HFF-Myc (cell line): Measurements from ENCODE around the gene SLC26A6.

ENCODE experiments used
- DNase-seq: peaks from one replicate; pipeline ENCODE4 v3.0.0-alpha.2; 2011; ENCODE audit warnings: low read depth; ENCODE audit errors: extremely low read depth
- H3K4me3 ChIP-seq: replicated peaks from 2 replicates; pipeline ENCODE4 v1.5.1; 2011; ENCODE audit warnings: low read depth, mild to moderate bottlenecking, control low read depth, low read length
- TF ChIP-seq, protein P1 (sequence below): IDR thresholded peaks from 2 replicates; pipeline ENCODE4 v1.5.1; 2012; ENCODE audit warnings: mild to moderate bottlenecking, low read depth, low read length, control low read depth; ENCODE audit errors: missing control alignments

The SLC26A6 gene

DNA sequence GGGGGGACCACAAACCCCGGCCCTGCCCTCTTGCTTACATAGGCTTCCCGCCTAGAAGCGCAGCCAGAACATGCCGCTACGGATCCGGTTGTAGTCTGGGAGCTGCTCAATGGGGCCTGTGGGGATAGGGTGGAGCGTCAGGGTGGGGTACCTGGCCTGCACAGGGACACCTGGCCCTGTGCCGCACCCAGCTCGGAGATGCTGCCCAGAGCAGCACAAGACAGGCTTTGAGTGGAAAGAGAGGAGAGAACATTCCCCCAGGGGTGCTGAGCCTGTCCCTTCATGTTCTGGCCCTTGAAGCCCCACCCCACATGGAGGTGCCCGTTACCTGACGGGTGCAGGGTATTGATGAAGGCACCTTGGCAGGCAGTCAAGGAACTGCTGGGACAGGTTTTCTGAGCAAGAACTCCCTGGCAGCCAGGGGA is 36.2 kb downstream of the SLC26A6 start:
- TF ChIP-seq, protein P1, sequence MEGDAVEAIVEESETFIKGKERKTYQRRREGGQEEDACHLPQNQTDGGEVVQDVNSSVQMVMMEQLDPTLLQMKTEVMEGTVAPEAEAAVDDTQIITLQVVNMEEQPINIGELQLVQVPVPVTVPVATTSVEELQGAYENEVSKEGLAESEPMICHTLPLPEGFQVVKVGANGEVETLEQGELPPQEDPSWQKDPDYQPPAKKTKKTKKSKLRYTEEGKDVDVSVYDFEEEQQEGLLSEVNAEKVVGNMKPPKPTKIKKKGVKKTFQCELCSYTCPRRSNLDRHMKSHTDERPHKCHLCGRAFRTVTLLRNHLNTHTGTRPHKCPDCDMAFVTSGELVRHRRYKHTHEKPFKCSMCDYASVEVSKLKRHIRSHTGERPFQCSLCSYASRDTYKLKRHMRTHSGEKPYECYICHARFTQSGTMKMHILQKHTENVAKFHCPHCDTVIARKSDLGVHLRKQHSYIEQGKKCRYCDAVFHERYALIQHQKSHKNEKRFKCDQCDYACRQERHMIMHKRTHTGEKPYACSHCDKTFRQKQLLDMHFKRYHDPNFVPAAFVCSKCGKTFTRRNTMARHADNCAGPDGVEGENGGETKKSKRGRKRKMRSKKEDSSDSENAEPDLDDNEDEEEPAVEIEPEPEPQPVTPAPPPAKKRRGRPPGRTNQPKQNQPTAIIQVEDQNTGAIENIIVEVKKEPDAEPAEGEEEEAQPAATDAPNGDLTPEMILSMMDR: no peak
- peak overlapping the region; percentile 27 for H3K4me3 ChIP-seq
- DNase-seq: no peak

DNA sequence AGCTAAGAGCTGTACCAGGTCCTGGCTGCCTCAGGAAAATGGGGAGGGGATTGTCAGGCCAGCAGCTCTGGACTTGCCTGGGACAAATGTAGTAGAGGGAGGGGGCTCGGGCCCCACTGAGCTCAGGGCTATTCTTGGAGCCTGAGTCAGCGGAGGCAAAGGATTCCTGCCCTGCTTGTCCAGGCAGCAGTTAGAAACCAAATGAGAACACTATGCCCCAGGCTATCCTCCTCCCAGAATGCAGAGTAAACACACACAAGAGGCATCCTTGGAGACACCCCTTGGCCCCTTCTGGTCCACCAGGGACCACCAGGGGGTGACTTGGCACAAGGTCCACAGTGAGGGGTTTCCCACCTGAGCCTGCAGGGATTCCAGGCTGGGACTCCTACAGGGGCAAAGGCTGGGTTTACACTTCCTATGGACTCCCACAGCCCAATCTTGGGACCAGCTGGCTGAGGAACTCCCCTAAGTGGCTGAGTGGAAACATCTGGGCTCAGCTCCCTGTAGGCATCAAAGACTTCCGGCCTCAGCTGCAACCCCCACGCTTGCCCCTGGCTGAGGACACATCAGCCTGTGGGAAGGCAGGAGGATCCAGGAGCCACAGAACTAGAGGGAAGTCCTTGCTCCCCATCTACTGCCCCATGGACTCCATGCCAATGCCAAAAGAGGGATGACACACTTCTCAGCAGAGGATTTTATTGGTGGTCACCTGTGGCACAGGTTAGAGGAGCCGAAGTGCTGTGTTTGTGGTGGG is 36.8 kb downstream of the SLC26A6 start:
- H3K4me3 ChIP-seq: peak overlapping the region; percentile 27
- peak; percentile 97 for DNase-seq
- TF ChIP-seq, protein P1: no peak

DNA sequence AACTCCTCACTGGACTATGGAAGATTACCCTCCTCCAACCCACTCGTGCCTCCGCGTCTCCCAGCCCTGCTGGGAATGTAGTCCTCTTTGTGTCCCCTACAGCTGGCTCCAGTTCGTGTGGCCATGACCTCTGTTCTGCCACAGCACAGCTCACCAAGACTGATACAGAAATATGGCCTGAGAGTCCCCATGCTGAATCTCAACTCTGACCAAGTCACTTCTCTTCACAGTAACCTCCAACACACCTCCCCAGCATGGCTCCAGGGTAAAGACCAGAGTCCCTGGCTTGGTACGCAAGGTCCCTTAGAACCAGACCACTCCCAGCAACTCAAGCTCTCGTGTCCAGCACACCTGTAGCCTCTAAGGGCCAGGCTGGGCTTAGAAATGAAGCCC is 37.9 kb downstream of the SLC26A6 start:
- H3K4me3 ChIP-seq: no peak overlapping the region
- TF ChIP-seq, protein P1: no peak
- DNase-seq: no peak

DNA sequence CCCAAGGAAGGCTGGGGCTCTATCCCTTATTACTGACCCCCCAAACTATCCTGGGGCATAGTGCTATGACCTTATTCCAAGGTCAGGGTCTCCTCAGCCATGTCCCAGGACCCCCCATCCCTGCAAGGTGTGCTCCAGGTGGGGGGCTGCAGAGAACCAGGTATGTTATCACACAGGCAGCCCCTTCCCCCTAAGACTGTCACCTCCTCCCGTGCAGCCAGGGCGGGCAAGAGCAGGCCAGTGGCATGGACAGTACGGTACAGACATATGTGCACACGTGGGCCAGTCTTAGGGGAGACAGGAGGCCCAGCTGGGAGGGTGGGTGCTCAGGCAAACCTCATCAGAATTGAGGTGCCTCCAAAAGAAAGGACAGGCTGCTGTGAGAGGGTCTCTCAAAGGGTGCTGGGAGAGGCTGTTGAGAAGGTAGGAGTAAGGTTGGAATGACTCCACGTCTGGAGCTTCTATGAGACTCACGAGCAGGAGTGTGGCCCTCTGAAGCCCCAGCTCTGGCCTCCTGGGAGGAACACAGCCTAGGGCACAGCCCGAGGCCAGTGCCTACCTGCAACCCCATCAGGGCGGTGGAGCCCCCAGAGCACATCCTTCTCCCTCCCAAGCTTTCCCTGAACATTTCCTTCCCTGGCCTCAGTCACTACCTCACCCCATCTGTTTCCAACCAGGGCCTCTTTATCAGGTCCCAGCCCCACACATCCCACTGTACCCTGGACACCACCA is 38.4 kb downstream of the SLC26A6 start:
- H3K4me3 ChIP-seq: no peak overlapping the region
- TF ChIP-seq, protein P1: no peak
- no peak for DNase-seq

DNA sequence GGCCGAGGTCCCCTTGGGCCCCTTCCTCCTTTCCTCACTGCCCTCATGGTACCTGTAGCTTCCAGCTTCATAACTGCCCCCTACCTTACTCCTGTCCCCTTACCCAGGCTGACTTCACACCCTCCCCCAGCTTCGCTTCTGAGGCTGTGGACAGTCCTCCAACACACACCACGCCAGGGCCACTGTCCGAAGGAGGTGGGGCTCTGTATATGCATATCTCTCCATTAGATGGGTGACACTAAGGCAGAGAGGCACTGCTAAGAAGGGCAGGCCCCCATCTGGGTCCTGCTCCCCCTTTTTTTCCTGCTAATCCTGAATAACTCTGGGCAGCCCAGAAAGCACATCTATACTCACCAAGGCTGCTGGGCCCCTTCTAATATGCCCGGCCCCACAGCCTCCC is 39.1 kb downstream of the SLC26A6 start:
- no peak for DNase-seq
- H3K4me3 ChIP-seq: no peak overlapping the region
- TF ChIP-seq, protein P1: no peak

DNA sequence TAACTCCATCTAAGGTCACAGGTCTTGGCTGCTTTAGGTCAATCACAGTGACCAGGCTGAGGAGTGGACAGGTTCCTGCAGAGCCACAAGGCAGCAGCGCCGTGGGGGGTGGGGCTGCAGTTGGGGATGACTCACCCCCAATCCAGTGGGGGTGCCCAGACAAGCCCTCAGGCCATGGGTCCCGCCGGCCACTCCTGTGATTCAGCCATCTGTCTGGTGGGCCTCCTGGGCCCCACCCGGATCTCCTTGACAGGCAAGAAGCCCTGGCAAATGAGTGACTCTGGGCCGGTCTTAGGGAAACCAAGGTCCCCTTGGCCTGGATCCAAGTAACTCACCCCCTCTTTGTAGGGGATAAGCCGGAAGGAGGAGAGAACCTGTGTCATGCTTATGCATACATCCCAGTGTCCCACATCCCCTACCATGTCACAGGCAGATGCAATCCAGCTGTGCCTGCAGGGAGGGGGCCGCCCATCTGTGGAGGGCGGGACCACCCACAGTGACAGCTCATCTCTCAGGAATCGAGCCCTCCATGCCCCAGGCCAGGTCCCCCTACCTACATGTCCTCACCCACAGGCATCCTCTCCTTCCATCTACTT is 39.6 kb downstream of the SLC26A6 start:
- TF ChIP-seq, protein P1: no peak
- DNase-seq: peak; percentile 93
- H3K4me3 ChIP-seq: peak overlapping the region; percentile 56
